Hematopoietic multipotent progenitor cell treated with erythropoietin and hydrocortisone succinate and interleukin-3 and kit ligand, for 15 days (in vitro differentiated cells): Measurements from ENCODE around the gene RALGPS1.

Experiments used
- DNase-seq: peaks from one replicate; pipeline ENCODE4 v3.0.0-alpha.2; 2015; ENCODE audit warnings: low spot score

The RALGPS1 gene

GRCh38 chr9:127123064-127123890 is 208.7 kb downstream of the RALGPS1 start:
- no peak for DNase-seq

GRCh38 chr9:127124111-127124531 is 209.5 kb downstream of the RALGPS1 start:
- no peak for DNase-seq

GRCh38 chr9:127124792-127125191 is 210.2 kb downstream of the RALGPS1 start:
- DNase-seq = no peak

GRCh38 chr9:127126971-127127370 is 212.4 kb downstream of the RALGPS1 start:
- DNase-seq = no peak

- no peak for DNase-seq
These were observed 213.9 kb downstream of the RALGPS1 start for GRCh38 chr9:127128341-127129072.

- DNase-seq = no peak
These were observed 214.6 kb downstream of the RALGPS1 start for GRCh38 chr9:127129073-127129717.

- no peak for DNase-seq
These were observed 215.1 kb downstream of the RALGPS1 start for GRCh38 chr9:127129718-127130085.

- no peak for DNase-seq
These were observed 215.7 kb downstream of the RALGPS1 start for GRCh38 chr9:127130235-127130634.

GRCh38 chr9:127130661-127131538 is 216.3 kb downstream of the RALGPS1 start:
- DNase-seq = no peak

- no peak for DNase-seq
These were observed 217.3 kb downstream of the RALGPS1 start for GRCh38 chr9:127131871-127132270.

- no peak for DNase-seq
These were observed 217.8 kb downstream of the RALGPS1 start for GRCh38 chr9:127132375-127132774.

- no peak for DNase-seq
These were observed 218.5 kb downstream of the RALGPS1 start for GRCh38 chr9:127132921-127133647.

- DNase-seq = no peak
These were observed 219.2 kb downstream of the RALGPS1 start for GRCh38 chr9:127133739-127134167.

GRCh38 chr9:127135056-127135745 is 220.6 kb downstream of the RALGPS1 start:
- DNase-seq = no peak

- DNase-seq = no peak
These were observed 221.7 kb downstream of the RALGPS1 start for GRCh38 chr9:127136081-127136879.

GRCh38 chr9:127136880-127137639 is 222.5 kb downstream of the RALGPS1 start:
- DNase-seq = no peak

- no peak for DNase-seq
These were observed 223.2 kb downstream of the RALGPS1 start for GRCh38 chr9:127137640-127138360.

- no peak for DNase-seq
These were observed 223.9 kb downstream of the RALGPS1 start for GRCh38 chr9:127138444-127138843.
